ENCODE measurements around the gene MYBPH.

Gene MYBPH

GRCh38 chr1:203140743-203141520 is 34.7 kb downstream of the MYBPH start:
- no CpG with 5 or more reads among the region's 5 CpGs for WGBS, 2 donors (ENCODE audit: extremely low coverage in 2 of 2, insufficient read length in 2 of 2, insufficient replicate concordance in 1 of 2)
- no peak overlapping the region for H2BK120ac ChIP-seq (ENCODE audit: low read depth, low read length)
- H2BK15ac ChIP-seq (ENCODE audit: low read length): no peak overlapping the region
- H3K27me3 ChIP-seq (ENCODE audit: control insufficient read depth in 3 of 3, insufficient read depth in 3 of 3, low read depth in 1 of 3, low read length in 3 of 3): no peaks in the 10 kb centered on the region
- H2BK12ac ChIP-seq (ENCODE audit: low read length): no peak overlapping the region
- peak overlapping the region; percentile 33 for H2AK5ac ChIP-seq (ENCODE audit: low read depth, low read length)
- H3K18ac ChIP-seq (ENCODE audit: low read length): peak overlapping the region; percentile 15
- no peaks in the 10 kb centered on the region for H3K36me3 ChIP-seq (replicated peaks in 1 of 2; ENCODE audit: control insufficient read depth in 2 of 2, insufficient read depth in 2 of 2, low read length in 2 of 2)
- H3K9me3 ChIP-seq (replicated peaks in 1 of 2; ENCODE audit: control insufficient read depth in 2 of 2, insufficient read depth in 1 of 2, low read depth in 1 of 2, low read length in 2 of 2): peaks cover 0 to 2% of the 10 kb centered on the region in 2 donors
- H2AFZ ChIP-seq (ENCODE audit: low read length): no peak overlapping the region
- no peak overlapping the region for H3K14ac ChIP-seq (ENCODE audit: low read length)
- peak overlapping the region; percentile 20 for H4K8ac ChIP-seq (ENCODE audit: low read depth, low read length)
- H4K91ac ChIP-seq (ENCODE audit: low read depth, low read length, poor library complexity): no peak overlapping the region
- no peak overlapping the region for H3K4me2 ChIP-seq (ENCODE audit: insufficient read depth, low read length, poor library complexity, severe bottlenecking)
- H3K4me3 ChIP-seq (ENCODE audit: low read length in 2 of 2): peak overlapping the region in 1 of 2 donors; percentile 22
- H3K4me1 ChIP-seq (ENCODE audit: control insufficient read depth in 2 of 2, insufficient read depth in 1 of 2, low read depth in 1 of 2, low read length in 2 of 2): peaks cover 0 to 7% of the 10 kb centered on the region in 2 donors
- H3K4ac ChIP-seq (ENCODE audit: low read length): no peak overlapping the region
- peak overlapping the region; percentile 56 for H3K23ac ChIP-seq (ENCODE audit: low read depth, low read length, poor library complexity)
- H2BK5ac ChIP-seq (ENCODE audit: low read length): no peak overlapping the region
- DNase-seq (ENCODE audit: low spot score): no peak
- no peak overlapping the region for H3K9ac ChIP-seq (ENCODE audit: low read depth, low read length, poor library complexity)
- no peaks in the 10 kb centered on the region for H3K79me1 ChIP-seq (ENCODE audit: low read depth, low read length)
- H3K27ac ChIP-seq (replicated peaks; ENCODE audit: low read length): no peak overlapping the region

- no peak overlapping the region for H2BK15ac ChIP-seq (ENCODE audit: low read length)
- H2BK120ac ChIP-seq (ENCODE audit: low read depth, low read length): no peak overlapping the region
- H3K27ac ChIP-seq (replicated peaks; ENCODE audit: low read length): no peak overlapping the region
- H4K91ac ChIP-seq (ENCODE audit: low read depth, low read length, poor library complexity): no peak overlapping the region
- DNase-seq (ENCODE audit: low spot score): no peak
- H3K14ac ChIP-seq (ENCODE audit: low read length): no peak overlapping the region
- no peak overlapping the region for H3K23ac ChIP-seq (ENCODE audit: low read depth, low read length, poor library complexity)
- peaks cover 0 to 7% of the 10 kb centered on the region in 2 donors for H3K4me1 ChIP-seq (ENCODE audit: control insufficient read depth in 2 of 2, insufficient read depth in 1 of 2, low read depth in 1 of 2, low read length in 2 of 2)
- H3K9ac ChIP-seq (ENCODE audit: low read depth, low read length, poor library complexity): no peak overlapping the region
- H3K4me3 ChIP-seq (ENCODE audit: low read length in 2 of 2): no peak overlapping the region
- no peak overlapping the region for H3K4ac ChIP-seq (ENCODE audit: low read length)
- H2BK5ac ChIP-seq (ENCODE audit: low read length): no peak overlapping the region
- no peak overlapping the region for H3K4me2 ChIP-seq (ENCODE audit: insufficient read depth, low read length, poor library complexity, severe bottlenecking)
- no peak overlapping the region for H2AK5ac ChIP-seq (ENCODE audit: low read depth, low read length)
- no CpG with 5 or more reads among the region's 8 CpGs for WGBS, 2 donors (ENCODE audit: extremely low coverage in 2 of 2, insufficient read length in 2 of 2, insufficient replicate concordance in 1 of 2)
- no peak overlapping the region for H2AFZ ChIP-seq (ENCODE audit: low read length)
- no peak overlapping the region for H2BK12ac ChIP-seq (ENCODE audit: low read length)
- H3K9me3 ChIP-seq (replicated peaks in 1 of 2; ENCODE audit: control insufficient read depth in 2 of 2, insufficient read depth in 1 of 2, low read depth in 1 of 2, low read length in 2 of 2): peaks cover 0 to 2% of the 10 kb centered on the region in 2 donors
- no peaks in the 10 kb centered on the region for H3K79me1 ChIP-seq (ENCODE audit: low read depth, low read length)
- H3K36me3 ChIP-seq (replicated peaks in 1 of 2; ENCODE audit: control insufficient read depth in 2 of 2, insufficient read depth in 2 of 2, low read length in 2 of 2): no peaks in the 10 kb centered on the region
- no peak overlapping the region for H4K8ac ChIP-seq (ENCODE audit: low read depth, low read length)
- no peaks in the 10 kb centered on the region for H3K27me3 ChIP-seq (ENCODE audit: control insufficient read depth in 3 of 3, insufficient read depth in 3 of 3, low read depth in 1 of 3, low read length in 3 of 3)
- no peak overlapping the region for H3K18ac ChIP-seq (ENCODE audit: low read length)
These were observed 35.6 kb downstream of the MYBPH start for GRCh38 chr1:203139976-203140475.

GRCh38 chr1:203138066-203138465 is 37.6 kb downstream of the MYBPH start:
- Histone ChIP-seq H3K27me3 (ENCODE audit: control insufficient read depth in 3 of 3, insufficient read depth in 3 of 3, low read depth in 1 of 3, low read length in 3 of 3) (no peaks in the 10 kb centered on the region), H2BK15ac (ENCODE audit: low read length) (no peak overlapping the region), H4K91ac (ENCODE audit: low read depth, low read length, poor library complexity) (no peak overlapping the region), H3K9ac (ENCODE audit: low read depth, low read length, poor library complexity) (no peak overlapping the region), H3K4me3 (ENCODE audit: low read length in 2 of 2) (no peak overlapping the region), H3K9me3 (replicated peaks in 1 of 2; ENCODE audit: control insufficient read depth in 2 of 2, insufficient read depth in 1 of 2, low read depth in 1 of 2, low read length in 2 of 2) (no peaks in the 10 kb centered on the region), H3K4me2 (ENCODE audit: insufficient read depth, low read length, poor library complexity, severe bottlenecking) (no peak overlapping the region), H2BK5ac (ENCODE audit: low read length) (no peak overlapping the region), H3K18ac (ENCODE audit: low read length) (no peak overlapping the region), H2BK12ac (ENCODE audit: low read length) (no peak overlapping the region), H4K8ac (ENCODE audit: low read depth, low read length) (no peak overlapping the region), H2BK120ac (ENCODE audit: low read depth, low read length) (no peak overlapping the region), H3K79me1 (ENCODE audit: low read depth, low read length) (no peaks in the 10 kb centered on the region), H3K14ac (ENCODE audit: low read length) (no peak overlapping the region), H3K4ac (ENCODE audit: low read length) (no peak overlapping the region), H3K4me1 (ENCODE audit: control insufficient read depth in 2 of 2, insufficient read depth in 1 of 2, low read depth in 1 of 2, low read length in 2 of 2) (peaks cover 0 to 7% of the 10 kb centered on the region in 2 donors), H3K27ac (replicated peaks; ENCODE audit: low read length) (no peak overlapping the region), H2AFZ (ENCODE audit: low read length) (no peak overlapping the region), H3K23ac (ENCODE audit: low read depth, low read length, poor library complexity) (no peak overlapping the region), H2AK5ac (ENCODE audit: low read depth, low read length) (no peak overlapping the region), H3K36me3 (replicated peaks in 1 of 2; ENCODE audit: control insufficient read depth in 2 of 2, insufficient read depth in 2 of 2, low read length in 2 of 2) (no peaks in the 10 kb centered on the region)
- no CpG with 5 or more reads among the region's 3 CpGs for WGBS, 2 donors (ENCODE audit: extremely low coverage in 2 of 2, insufficient read length in 2 of 2, insufficient replicate concordance in 1 of 2)
- DNase-seq (ENCODE audit: low spot score): no peak

GRCh38 chr1:203137324-203137723 is 38.3 kb downstream of the MYBPH start:
- H3K14ac ChIP-seq (ENCODE audit: low read length): no peak overlapping the region
- no peak overlapping the region for H2AFZ ChIP-seq (ENCODE audit: low read length)
- H2BK12ac ChIP-seq (ENCODE audit: low read length): no peak overlapping the region
- no peaks in the 10 kb centered on the region for H3K36me3 ChIP-seq (replicated peaks in 1 of 2; ENCODE audit: control insufficient read depth in 2 of 2, insufficient read depth in 2 of 2, low read length in 2 of 2)
- no peaks in the 10 kb centered on the region for H3K27me3 ChIP-seq (ENCODE audit: control insufficient read depth in 3 of 3, insufficient read depth in 3 of 3, low read depth in 1 of 3, low read length in 3 of 3)
- no peak overlapping the region for H3K18ac ChIP-seq (ENCODE audit: low read length)
- WGBS, 2 donors (ENCODE audit: extremely low coverage in 2 of 2, insufficient read length in 2 of 2, insufficient replicate concordance in 1 of 2): no CpG with 5 or more reads among the region's 4 CpGs
- H3K4ac ChIP-seq (ENCODE audit: low read length): no peak overlapping the region
- no peak overlapping the region for H4K8ac ChIP-seq (ENCODE audit: low read depth, low read length)
- H2AK5ac ChIP-seq (ENCODE audit: low read depth, low read length): no peak overlapping the region
- H3K4me2 ChIP-seq (ENCODE audit: insufficient read depth, low read length, poor library complexity, severe bottlenecking): no peak overlapping the region
- no peaks in the 10 kb centered on the region for H3K79me1 ChIP-seq (ENCODE audit: low read depth, low read length)
- H4K91ac ChIP-seq (ENCODE audit: low read depth, low read length, poor library complexity): no peak overlapping the region
- H3K9me3 ChIP-seq (replicated peaks in 1 of 2; ENCODE audit: control insufficient read depth in 2 of 2, insufficient read depth in 1 of 2, low read depth in 1 of 2, low read length in 2 of 2): no peaks in the 10 kb centered on the region
- no peak overlapping the region for H3K4me3 ChIP-seq (ENCODE audit: low read length in 2 of 2)
- H3K23ac ChIP-seq (ENCODE audit: low read depth, low read length, poor library complexity): no peak overlapping the region
- no peak overlapping the region for H2BK120ac ChIP-seq (ENCODE audit: low read depth, low read length)
- H3K4me1 ChIP-seq (ENCODE audit: control insufficient read depth in 2 of 2, insufficient read depth in 1 of 2, low read depth in 1 of 2, low read length in 2 of 2): peaks cover 0 to 7% of the 10 kb centered on the region in 2 donors
- no peak overlapping the region for H3K9ac ChIP-seq (ENCODE audit: low read depth, low read length, poor library complexity)
- H2BK15ac ChIP-seq (ENCODE audit: low read length): no peak overlapping the region
- H3K27ac ChIP-seq (replicated peaks; ENCODE audit: low read length): no peak overlapping the region
- no peak overlapping the region for H2BK5ac ChIP-seq (ENCODE audit: low read length)
- no peak for DNase-seq (ENCODE audit: low spot score)

Data from neuronal stem cell (in vitro differentiated cells).